Breast epithelium (tissue), 4 donors: Measurements from ENCODE around the gene GAS6. TPM values are rescaled to one million over a fixed set of nuclear protein-coding genes. Genes with fewer than 3 reads are reported as not detected.

Experiments used
- DNase-seq, 2 donors: peaks; one replicate each; pipeline ENCODE4 v3.0.0-alpha.2; 2019; ENCODE audit warnings: low spot score in 2 of 2
- H3K27ac ChIP-seq, 2 donors: fragments of 200-600 bp; sonication (generic) in 1 of 2; one replicate each; pipeline ENCODE4 v1.5.1; 2016 to 2019; ENCODE audit warnings: mild to moderate bottlenecking in 1 of 2
- H3K27me3 ChIP-seq, 2 donors: fragments of 200-600 bp; sonication (generic) in 1 of 2; one replicate each; pipeline versions ENCODE4 v1.5.1 to v1.6.0; 2017 to 2019; ENCODE audit warnings: control low read depth in 1 of 2, mild to moderate bottlenecking in 1 of 2
- H3K36me3 ChIP-seq: fragments of 200-600 bp; one replicate; pipeline ENCODE4 v1.5.1; 2019
- H3K4me1 ChIP-seq, 2 donors: fragments of 200-600 bp; sonication (generic); one replicate each; pipeline ENCODE4 v1.5.1; 2016 to 2019; ENCODE audit warnings: control low read depth in 1 of 2
- H3K4me3 ChIP-seq, 3 donors: fragments of 200-600 bp; sonication (generic); 1 replicate in 2 of 3; 2 replicates in 1 of 3; pipeline ENCODE4 v1.5.1; 2016 to 2019; ENCODE audit warnings: mild to moderate bottlenecking in 3 of 3, moderate library complexity in 2 of 3
- H3K9me3 ChIP-seq, 2 donors: fragments of 200-600 bp; sonication (generic) in 1 of 2; one replicate each; pipeline ENCODE4 v1.5.1; 2016 to 2019; ENCODE audit warnings: control low read depth in 1 of 2
- POLR2A ChIP-seq: fragments of 450-650 bp; IDR thresholded peaks from one replicate; pipeline ENCODE4 v1.6.1; 2016; ENCODE audit warnings: antibody characterized with exemption, mild to moderate bottlenecking, moderate library complexity
- POLR2AphosphoS5 ChIP-seq, 3 donors: sonication (generic); formaldehyde crosslinking; IDR thresholded peaks; one replicate each; pipeline ENCODE4 v1.6.1; 2017; ENCODE audit warnings: antibody characterized with exemption in 3 of 3
- intact Hi-C: fragments of 100-400 bp; cut with DNase I; formaldehyde crosslinking; loops from one replicate; pipeline ENCODE4 v1.15.1; 2023; ENCODE audit warnings: low total_unique reads
- total RNA-seq, 3 donors: library from RNA; depleted of rRNA; stranded (reverse); fragments of >200 nt; gene quantifications; one replicate each; pipeline ENCODE4 v1.1.0, GENCODE V29; 2016
- TF ChIP-seq, protein P1 (sequence below), 3 donors: fragments of 450-650 bp; IDR thresholded peaks; one replicate each; pipeline ENCODE4 v1.5.1; 2016 to 2017; ENCODE audit warnings: antibody characterized with exemption in 3 of 3, mild to moderate bottlenecking in 3 of 3, moderate library complexity in 3 of 3

The GAS6 gene
- total RNA-seq, 3 donors from 2014 or later, result 85.9 to 146 (median 103) TPM

DNA sequence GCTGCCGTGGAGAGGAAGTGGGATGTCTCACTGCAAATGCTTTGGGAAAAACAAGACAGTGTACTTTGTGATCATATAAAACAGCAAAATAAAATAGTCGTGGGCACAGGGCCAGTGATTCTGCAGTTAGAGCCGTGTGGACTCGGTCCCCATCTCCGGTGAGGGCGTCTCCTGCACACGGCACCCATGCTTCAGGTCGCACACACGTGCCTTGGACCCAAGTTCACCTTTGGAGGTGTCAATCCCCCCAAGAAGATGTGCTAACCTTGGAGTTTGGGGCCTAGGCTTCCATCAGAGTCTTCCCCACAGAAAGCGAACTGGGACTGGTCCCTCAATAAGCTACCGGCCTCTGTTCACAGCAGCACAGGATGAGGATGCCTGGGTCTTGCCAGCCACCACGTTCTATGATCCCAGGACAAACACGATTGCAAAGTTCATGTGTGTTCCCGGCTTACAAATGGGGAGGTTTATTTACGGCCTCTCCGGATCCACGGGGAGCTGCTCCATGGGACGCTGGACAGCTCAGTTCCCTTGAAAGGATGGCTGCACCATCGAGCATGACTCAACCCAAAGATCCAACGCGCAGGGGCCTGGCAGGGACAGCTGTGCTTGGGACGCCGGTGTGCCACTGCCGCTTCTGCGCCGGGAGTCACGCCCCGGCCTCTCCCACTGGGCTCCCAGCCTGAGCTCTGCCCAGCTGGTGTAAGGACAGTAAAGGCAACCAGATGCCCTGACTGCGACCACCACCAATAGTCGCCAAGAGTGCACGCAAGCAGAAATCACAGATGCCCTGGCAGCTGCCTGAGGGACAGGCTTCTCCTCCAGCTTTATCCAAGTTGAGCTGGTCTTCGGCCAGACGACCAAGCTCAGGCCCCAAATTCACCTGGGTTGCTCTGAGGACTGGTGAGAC lies 8.6 kb downstream of the GAS6 start:
- Histone ChIP-seq H3K27ac (peak overlapping the region in 1 of 2 donors; percentile 10), H3K4me3 (no peak overlapping the region), H3K4me1 (peaks cover 9 to 12% of the 10 kb centered on the region in 2 donors), H3K36me3 (no peaks in the 10 kb centered on the region), H3K27me3 (no peaks in the 10 kb centered on the region), H3K9me3 (no peaks in the 10 kb centered on the region)
- TF ChIP-seq, protein P1, sequence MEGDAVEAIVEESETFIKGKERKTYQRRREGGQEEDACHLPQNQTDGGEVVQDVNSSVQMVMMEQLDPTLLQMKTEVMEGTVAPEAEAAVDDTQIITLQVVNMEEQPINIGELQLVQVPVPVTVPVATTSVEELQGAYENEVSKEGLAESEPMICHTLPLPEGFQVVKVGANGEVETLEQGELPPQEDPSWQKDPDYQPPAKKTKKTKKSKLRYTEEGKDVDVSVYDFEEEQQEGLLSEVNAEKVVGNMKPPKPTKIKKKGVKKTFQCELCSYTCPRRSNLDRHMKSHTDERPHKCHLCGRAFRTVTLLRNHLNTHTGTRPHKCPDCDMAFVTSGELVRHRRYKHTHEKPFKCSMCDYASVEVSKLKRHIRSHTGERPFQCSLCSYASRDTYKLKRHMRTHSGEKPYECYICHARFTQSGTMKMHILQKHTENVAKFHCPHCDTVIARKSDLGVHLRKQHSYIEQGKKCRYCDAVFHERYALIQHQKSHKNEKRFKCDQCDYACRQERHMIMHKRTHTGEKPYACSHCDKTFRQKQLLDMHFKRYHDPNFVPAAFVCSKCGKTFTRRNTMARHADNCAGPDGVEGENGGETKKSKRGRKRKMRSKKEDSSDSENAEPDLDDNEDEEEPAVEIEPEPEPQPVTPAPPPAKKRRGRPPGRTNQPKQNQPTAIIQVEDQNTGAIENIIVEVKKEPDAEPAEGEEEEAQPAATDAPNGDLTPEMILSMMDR (IDR thresholded peaks at IDR 0.05), result no peak
- no peak for TF ChIP-seq POLR2A
- DNase-seq, result peak; percentile 5 to 51
- intact Hi-C loops, result no loop called here

- H3K36me3 ChIP-seq, result no peaks in the 10 kb centered on the region
- H3K27ac ChIP-seq, result peak overlapping the region in 1 of 2 donors; percentile 25
- peak; percentile 19 to 43 for DNase-seq
- no peaks in the 10 kb centered on the region for H3K27me3 ChIP-seq
- TF ChIP-seq POLR2A (no peak), POLR2AphosphoS5 (IDR thresholded peaks at IDR 0.05) (no peak)
- TF ChIP-seq, protein P1 (IDR thresholded peaks at IDR 0.05), result no peak
- peaks cover 9 to 12% of the 10 kb centered on the region in 2 donors for H3K4me1 ChIP-seq
- H3K9me3 ChIP-seq, result no peaks in the 10 kb centered on the region
- H3K4me3 ChIP-seq, result peak overlapping the region in 1 of 3 donors; percentile 15
- intact Hi-C loops, result no loop called here
Measured at GRCh38 chr13:113854238-113855011, 9.5 kb downstream of the GAS6 start.

- Histone ChIP-seq H3K4me1 (peaks cover 9 to 12% of the 10 kb centered on the region in 2 donors), H3K9me3 (no peaks in the 10 kb centered on the region), H3K36me3 (no peaks in the 10 kb centered on the region), H3K27ac (peak overlapping the region in 1 of 2 donors; percentile 25), H3K4me3 (no peak overlapping the region), H3K27me3 (no peaks in the 10 kb centered on the region)
- no peak for TF ChIP-seq POLR2A
- intact Hi-C loops, result no loop called here
- peak in 1 of 2 donors; percentile 47 for DNase-seq
Measured at GRCh38 chr13:113853518-113854237, 10.2 kb downstream of the GAS6 start.

- TF ChIP-seq POLR2A, result no peak
- TF ChIP-seq, protein P1 (IDR thresholded peaks at IDR 0.05), result no peak
- TF ChIP-seq POLR2AphosphoS5 (IDR thresholded peaks at IDR 0.05), result no peak
Measured at GRCh38 chr13:113852536-113853517, 11.0 kb downstream of the GAS6 start.

More at GRCh38 chr13:113852536-113853517, 11.0 kb downstream of the GAS6 start:
- intact Hi-C loops, result no loop called here
- Histone ChIP-seq H3K4me3 (no peak overlapping the region), H3K9me3 (no peaks in the 10 kb centered on the region), H3K36me3 (no peaks in the 10 kb centered on the region), H3K27ac (peak overlapping the region in 1 of 2 donors; percentile 19), H3K4me1 (peaks cover 8 to 9% of the 10 kb centered on the region in 2 donors), H3K27me3 (no peaks in the 10 kb centered on the region)
- DNase-seq, result peak; percentile 12 to 17
